ENCODE measurements around the gene CD209.
A peak's percentile ranks its signal among the peaks of the same experiment; 100 is the strongest.

CD209 gene

GRCh38 chr19:7734220-7735203 is 12.8 kb downstream of the CD209 start:
- no peak for DNase-seq

DNA sequence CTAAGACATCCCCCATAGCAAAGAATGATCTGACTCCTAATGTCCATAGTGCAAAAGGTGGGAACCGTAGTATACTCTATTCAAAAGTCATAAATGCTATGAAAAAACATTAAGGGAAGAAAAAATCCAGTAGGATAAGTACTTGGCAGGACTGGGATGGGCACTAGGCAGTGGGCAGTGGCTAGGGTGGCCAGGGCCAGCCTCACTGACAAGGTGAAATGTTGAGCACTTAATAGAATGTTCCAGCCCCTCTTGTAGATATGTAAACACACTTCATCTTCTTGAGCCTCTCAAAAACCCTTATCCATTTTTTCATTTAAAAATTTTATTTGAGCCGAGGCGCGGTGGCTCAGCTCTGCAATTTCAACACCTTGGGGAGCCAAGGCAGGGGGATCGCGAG is 14.0 kb downstream of the CD209 start:
- DNase-seq: no peak

GRCh38 chr19:7732045-7732444 is 15.3 kb downstream of the CD209 start, which contains the start of gene CLEC4G:
Gene CLEC4G, minus strand, starts transcription at chr19:7732110. Its CDS starts 8 bp downstream, at chr19:7732102.
- no peak for DNase-seq

DNA sequence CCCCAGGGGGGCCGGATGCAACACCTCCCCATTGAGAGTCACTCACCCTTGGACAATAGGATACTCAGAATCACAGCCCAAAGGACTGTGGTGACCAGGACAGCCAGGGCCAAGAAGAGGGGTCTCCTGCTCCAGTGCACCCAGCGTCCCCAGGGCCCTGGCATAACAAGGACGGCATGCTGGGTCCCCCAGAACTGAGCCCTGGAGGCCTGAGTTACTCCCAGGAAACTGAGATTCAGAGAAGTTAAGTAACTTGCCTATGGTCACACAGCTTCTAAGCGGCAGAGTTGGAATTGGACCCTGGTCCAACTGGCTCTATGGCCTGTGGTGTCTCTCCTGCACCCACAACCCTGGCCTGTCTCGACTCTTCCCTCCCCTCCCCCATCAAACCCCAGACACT is 15.7 kb downstream of the CD209 start:
- DNase-seq: no peak

GRCh38 chr19:7731218-7731595 is 16.1 kb downstream of the CD209 start:
- DNase-seq: no peak

GRCh38 chr19:7730286-7731217 is 16.8 kb downstream of the CD209 start:
- no peak for DNase-seq

- no peak for DNase-seq
Measured at GRCh38 chr19:7729831-7730285, 17.5 kb downstream of the CD209 start.

GRCh38 chr19:7729211-7729610 is 18.1 kb downstream of the CD209 start:
- peak in 1 of 2 donors; percentile 11 for DNase-seq

GRCh38 chr19:7725791-7726190 is 21.5 kb downstream of the CD209 start:
- no peak for DNase-seq

DNA sequence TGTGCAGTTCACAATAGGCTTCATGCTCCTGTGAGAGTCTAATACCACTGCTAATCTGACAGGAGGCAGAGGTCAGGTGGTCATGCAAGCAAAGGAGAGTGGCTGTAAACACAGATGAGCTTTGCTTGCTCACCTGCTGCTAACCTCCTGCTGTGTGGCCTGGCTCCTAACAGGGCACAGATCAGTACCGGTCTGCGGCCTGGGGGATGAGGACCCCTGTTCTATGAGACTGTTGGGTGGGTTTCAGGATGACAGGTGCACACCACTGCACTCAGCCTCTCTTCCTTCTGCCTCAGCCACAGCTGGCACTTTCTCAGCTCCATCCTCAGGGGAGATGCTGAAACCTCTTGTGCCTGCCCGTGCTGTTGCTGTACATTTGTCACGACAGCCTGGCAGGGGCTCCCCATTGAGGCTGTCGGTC is 25.1 kb downstream of the CD209 start:
- no peak for DNase-seq

DNA sequence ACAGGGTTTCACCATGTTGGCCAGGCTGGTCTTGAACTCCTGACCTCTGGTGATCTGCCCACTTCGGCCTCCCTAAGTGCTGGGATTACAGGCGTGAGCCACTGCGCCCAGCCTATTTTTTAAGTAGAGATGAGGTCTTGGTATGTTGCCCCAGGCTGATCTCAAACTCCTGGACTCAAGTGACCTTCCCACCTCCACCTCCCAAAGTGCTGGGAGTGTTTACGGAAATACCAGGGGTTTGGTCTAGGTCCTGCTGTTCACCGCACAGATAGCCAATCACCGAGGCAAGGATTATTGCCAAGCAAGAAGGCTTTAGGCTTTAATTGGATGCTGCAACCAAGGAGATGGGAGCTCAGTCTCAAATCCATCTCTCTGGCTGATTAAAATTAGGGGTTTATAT is 27.0 kb downstream of the CD209 start:
- no peak for DNase-seq

DNA sequence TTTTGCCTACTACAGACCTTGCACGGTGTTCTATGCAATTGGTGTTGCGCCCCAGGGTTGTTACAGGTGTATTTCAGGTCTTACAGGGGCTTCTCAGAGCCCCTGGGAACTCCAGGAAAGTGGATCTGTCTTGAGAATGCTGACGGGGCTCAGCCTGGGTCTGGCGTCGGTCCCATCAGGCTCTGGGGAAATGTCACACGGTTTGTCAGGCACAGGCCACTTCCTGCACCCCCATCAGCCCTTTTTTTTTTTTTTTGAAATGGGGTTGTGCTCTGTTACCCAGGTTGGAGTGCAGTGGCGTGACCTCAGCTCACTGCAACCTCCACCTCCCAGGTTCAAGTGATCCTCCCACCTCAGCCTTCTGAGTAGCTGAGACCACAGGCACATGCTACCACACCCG is 28.7 kb downstream of the CD209 start:
- no peak for DNase-seq

DNA sequence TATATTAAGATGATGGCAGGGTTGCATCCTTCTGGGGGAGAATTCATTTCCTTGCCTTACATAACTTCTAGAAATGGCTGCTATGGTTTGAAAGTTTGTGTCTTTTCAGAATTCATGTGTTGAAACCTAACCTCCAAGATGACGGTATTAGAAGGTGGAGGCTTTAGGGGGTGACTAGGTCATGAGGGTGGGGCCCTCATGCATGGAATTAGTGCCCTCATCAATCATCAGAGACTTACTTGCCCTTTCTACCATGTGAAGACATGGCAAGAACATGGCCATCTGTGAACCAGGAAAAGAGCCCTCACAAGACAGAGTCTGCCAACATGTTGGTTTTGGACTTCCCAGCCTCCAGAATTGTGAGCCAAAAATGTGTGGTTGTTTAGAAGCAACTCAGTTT is 30.6 kb downstream of the CD209 start:
- DNase-seq: no peak

- no peak for DNase-seq
Measured at GRCh38 chr19:7715671-7716070, 31.7 kb downstream of the CD209 start.

DNA sequence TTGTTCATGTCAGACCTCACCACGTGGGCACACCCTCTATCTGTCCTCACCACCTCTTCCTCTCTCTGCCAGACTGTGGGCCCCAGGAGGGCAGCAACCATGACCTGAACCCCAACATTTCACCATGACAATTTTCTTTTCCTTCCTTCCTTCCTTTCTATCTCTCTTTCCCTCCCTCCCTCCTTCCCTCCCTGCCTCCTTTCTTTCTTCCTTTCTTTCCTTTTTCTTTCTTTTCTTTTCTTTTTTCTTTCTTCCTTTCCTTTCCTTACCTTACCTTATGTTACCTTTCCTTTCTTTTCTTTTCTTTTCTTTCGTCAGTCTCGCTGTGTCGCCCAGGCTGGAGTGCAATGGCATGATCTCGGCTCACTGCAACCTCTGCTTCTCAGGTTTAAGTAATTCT is 36.7 kb downstream of the CD209 start:
- DNase-seq: no peak

DNA sequence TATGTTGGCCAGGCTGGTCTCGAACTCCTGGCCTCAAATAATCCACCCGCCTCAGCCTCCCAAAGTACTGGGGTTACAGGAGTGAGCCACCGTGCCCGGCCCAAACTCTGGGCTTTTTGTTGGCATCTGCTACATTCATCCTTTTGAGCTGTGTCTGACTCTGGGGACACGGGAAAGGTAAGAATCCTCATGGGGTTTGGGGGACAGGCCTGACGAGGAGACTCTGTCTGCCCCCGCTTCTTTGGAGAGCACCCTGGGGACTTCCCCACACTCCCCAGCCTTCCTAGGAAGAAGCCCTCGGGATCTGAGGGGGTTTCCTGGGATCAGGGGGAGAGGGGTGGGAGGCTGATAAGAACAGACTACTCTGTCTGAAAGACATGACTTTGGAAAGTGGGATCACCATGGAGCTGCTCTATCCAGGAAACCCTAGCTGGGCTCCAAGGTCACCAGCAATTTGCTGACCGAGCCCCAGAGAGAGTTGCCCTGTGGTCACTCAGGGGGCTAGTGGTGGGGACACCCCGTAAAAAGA is 37.3 kb downstream of the CD209 start:
- no peak for DNase-seq

- DNase-seq: no peak
Measured at GRCh38 chr19:7706955-7707456, 40.3 kb downstream of the CD209 start.

DNA sequence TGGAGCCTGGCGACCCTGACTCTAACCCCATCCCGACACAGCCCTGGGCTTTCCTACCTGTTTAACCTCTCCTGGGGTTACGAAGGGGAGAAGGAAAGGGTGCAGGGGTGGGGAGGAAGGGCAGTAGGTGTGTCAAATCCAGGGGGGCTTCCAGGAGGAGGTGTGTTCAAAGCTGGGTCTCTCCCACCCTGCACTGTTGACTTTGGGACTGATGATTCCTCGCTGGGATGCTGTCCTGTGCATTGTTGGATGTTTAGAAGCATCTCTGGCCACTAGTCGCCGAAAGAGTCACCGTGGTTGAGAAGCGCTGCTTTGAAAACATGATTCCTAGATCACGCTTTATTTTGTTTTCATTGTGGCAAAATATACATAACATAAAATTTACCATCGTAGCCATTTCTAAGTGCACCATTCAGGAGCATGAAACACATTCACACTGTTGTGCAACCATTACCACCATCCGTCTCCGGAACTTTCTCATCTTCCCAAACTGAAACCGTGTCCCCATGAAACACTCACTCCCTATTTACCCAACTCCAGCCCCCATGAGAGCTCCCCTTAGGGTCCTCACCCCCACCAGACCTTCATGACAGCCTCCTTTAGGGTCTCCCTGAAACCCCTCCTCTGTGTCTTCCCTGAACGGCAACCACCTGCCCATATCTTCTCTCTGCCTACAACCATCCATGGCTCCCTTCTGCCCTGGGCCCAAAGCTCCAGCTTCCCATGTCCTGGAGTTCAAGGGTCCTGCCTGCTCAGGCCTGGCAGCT is 41.0 kb downstream of the CD209 start:
- DNase-seq: no peak

- peak; percentile 57 to 61 for DNase-seq
Measured at GRCh38 chr19:7705387-7706187, 41.7 kb downstream of the CD209 start.

DNA sequence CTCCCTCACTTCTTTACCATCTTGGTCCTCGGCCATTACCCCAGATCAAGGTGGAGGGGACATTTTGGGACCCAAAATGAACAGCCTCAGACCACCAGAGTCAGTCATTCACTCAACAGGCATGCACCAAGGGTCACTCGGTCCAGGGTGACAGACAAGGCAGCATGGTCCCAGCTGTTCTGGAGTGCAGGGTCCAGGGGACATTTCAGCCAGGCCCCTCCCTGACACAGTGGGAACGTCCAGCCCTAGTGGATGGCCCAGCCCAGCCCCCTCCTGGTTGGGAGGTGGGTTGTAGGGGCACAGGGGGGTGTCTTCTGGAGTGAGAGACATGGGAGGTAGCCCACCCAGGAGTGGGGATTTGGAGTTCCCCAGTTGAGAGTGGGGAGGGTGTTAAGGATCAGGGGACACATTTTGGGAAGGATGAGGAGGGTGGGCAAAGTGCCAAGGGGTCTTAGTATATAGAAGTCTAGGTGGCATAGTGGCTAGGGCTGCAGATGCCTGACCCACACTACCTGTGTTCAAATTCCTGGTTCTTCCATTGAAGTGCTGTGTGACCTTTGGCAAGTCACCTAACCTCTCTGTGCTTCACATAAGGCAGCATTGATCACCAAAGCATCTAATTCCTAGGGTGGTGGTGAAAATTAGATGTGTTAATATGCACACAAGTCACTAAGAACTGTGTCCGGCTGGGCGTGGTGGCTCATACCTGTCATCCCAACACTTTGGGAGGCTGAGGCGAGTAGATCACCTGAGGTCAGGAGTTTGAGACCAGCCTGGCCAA is 42.9 kb downstream of the CD209 start:
- no peak for DNase-seq

All from bone marrow (tissue), 2 donors.